Stimulated activated CD4-positive, alpha-beta T cell treated with anti-CD3 and anti-CD28 coated beads, TNF-alpha, amount 100 ng/mL, for 1 hour (primary cell): ENCODE results near the gene METAP1D.
"Not testable (repeated sequence)": the region's sequence is repeated elsewhere in the genome, so short reads cannot be mapped to it uniquely, and the experiment has no call there.

ENCODE experiments used
- DNase-seq, 3 donors: peaks; one replicate each; pipeline ENCODE4 v3.0.0-alpha.2; 2020; ENCODE audit warnings: low read depth in 3 of 3, low spot score in 1 of 3

Gene METAP1D

GRCh38 chr2:171999604-172000469 is at the start of gene METAP1D:
Gene METAP1D (plus strand): TSS chr2:171999953. CDS start chr2:171999970, 17 bp downstream.
- DNase-seq: peak; percentile 43 to 75 (median 67)

- no peak for DNase-seq
These were observed 47.5 kb upstream of the METAP1D start for GRCh38 chr2:171952276-171952675.

GRCh38 chr2:171952748-171953147 is 47.0 kb upstream of the METAP1D start:
- DNase-seq: no peak

GRCh38 chr2:171956135-171956825 is 43.5 kb upstream of the METAP1D start:
- DNase-seq: no peak

GRCh38 chr2:171957061-171957460 is 42.7 kb upstream of the METAP1D start:
- DNase-seq: no peak

- no peak for DNase-seq
These were observed 41.3 kb upstream of the METAP1D start for GRCh38 chr2:171958475-171958874.

- no peak for DNase-seq
These were observed 39.8 kb upstream of the METAP1D start for GRCh38 chr2:171959998-171960397.

GRCh38 chr2:171960570-171960969 is 39.2 kb upstream of the METAP1D start:
- DNase-seq: no peak

- no peak for DNase-seq
These were observed 36.6 kb upstream of the METAP1D start for GRCh38 chr2:171963198-171963597.

GRCh38 chr2:171964308-171964707 is 35.4 kb upstream of the METAP1D start:
- DNase-seq: no peak

- no peak for DNase-seq
These were observed 34.5 kb upstream of the METAP1D start for GRCh38 chr2:171965238-171965637.

GRCh38 chr2:171965661-171966060 is 34.1 kb upstream of the METAP1D start:
- DNase-seq: no peak

GRCh38 chr2:171966235-171966634 is 33.5 kb upstream of the METAP1D start:
- DNase-seq: no peak

- no peak for DNase-seq
These were observed 33.1 kb upstream of the METAP1D start for GRCh38 chr2:171966688-171967087.

GRCh38 chr2:171968509-171968908 is 31.2 kb upstream of the METAP1D start:
- no peak for DNase-seq

- DNase-seq: no peak
These were observed 27.3 kb upstream of the METAP1D start for GRCh38 chr2:171972329-171972982.

GRCh38 chr2:171979103-171979502 is 20.6 kb upstream of the METAP1D start:
- DNase-seq: no peak

- not testable (repeated sequence) for DNase-seq
These were observed 15.8 kb upstream of the METAP1D start for GRCh38 chr2:171983924-171984323.

- no peak for DNase-seq
These were observed 14.7 kb upstream of the METAP1D start for GRCh38 chr2:171985076-171985475.

GRCh38 chr2:171986778-171987177 is 13.0 kb upstream of the METAP1D start:
- DNase-seq: no peak

- no peak for DNase-seq
These were observed 8.7 kb upstream of the METAP1D start for GRCh38 chr2:171991027-171991426.

- DNase-seq: no peak
These were observed 4.2 kb upstream of the METAP1D start for GRCh38 chr2:171995586-171995985.
